GM23338 (cell line): ENCODE data around the gene TTYH1. TPM values are rescaled to one million over a fixed set of nuclear protein-coding genes. Genes with fewer than 3 reads are reported as not detected.

Experiments used
- ATAC-seq: fragments of 200-7000 bp; cut with Tn5 transposase; 3 replicates; pipeline ENCODE4 v1.9.1; 2020
- DNase-seq: peaks from one replicate; pipeline ENCODE4 v3.0.0-alpha.2; 2015; ENCODE audit warnings: low spot score
- H2AFZ ChIP-seq: fragments of 200-600 bp; sonication (generic); 2 replicates; pipeline ENCODE4 v1.8.0; 2016; ENCODE audit warnings: antibody characterized with exemption, mild to moderate bottlenecking, moderate library complexity
- H3F3A ChIP-seq: fragments of 200-600 bp; sonication (generic); replicated peaks from 2 replicates; pipeline ENCODE4 v1.8.0; 2017; ENCODE audit warnings: antibody characterized with exemption, mixed run types, low read depth
- H3K27ac ChIP-seq: fragments of 200-600 bp; sonication (generic); 2 replicates; pipeline ENCODE4 v1.6.1; 2016; ENCODE audit warnings: low read depth
- H3K27me3 ChIP-seq: fragments of 200-600 bp; sonication (generic); 2 replicates; pipeline ENCODE4 v1.8.0; 2016; ENCODE audit warnings: mild to moderate bottlenecking, mixed run types, moderate library complexity; ENCODE audit not compliant: insufficient read depth
- H3K36me3 ChIP-seq: fragments of 200-600 bp; sonication (generic); 2 replicates; pipeline ENCODE4 v1.8.0; 2016; ENCODE audit warnings: mild to moderate bottlenecking; ENCODE audit not compliant: insufficient read depth
- H3K4me1 ChIP-seq: fragments of 200-600 bp; sonication (generic); 2 replicates; pipeline ENCODE4 v1.8.0; 2016; ENCODE audit warnings: mild to moderate bottlenecking, moderate library complexity; ENCODE audit not compliant: insufficient read depth
- H3K4me2 ChIP-seq: fragments of 200-600 bp; sonication (generic); 2 replicates; pipeline ENCODE4 v1.7.1; 2017; ENCODE audit warnings: mixed run types
- H3K4me3 ChIP-seq: fragments of 200-600 bp; sonication (generic); 2 replicates; pipeline ENCODE4 v1.6.1; 2016; ENCODE audit warnings: mixed run types
- H3K79me2 ChIP-seq: fragments of 200-600 bp; sonication (generic); replicated peaks from 2 replicates; pipeline ENCODE4 v1.8.0; 2017; ENCODE audit warnings: mild to moderate bottlenecking; ENCODE audit not compliant: insufficient read depth
- H3K9me2 ChIP-seq: fragments of 200-600 bp; sonication (generic); 2 replicates; pipeline ENCODE4 v1.8.0; 2017; ENCODE audit not compliant: insufficient read depth
- H4K20me1 ChIP-seq: fragments of 200-600 bp; sonication (generic); replicated peaks from 2 replicates; pipeline ENCODE4 v1.8.0; 2017; ENCODE audit warnings: mild to moderate bottlenecking; ENCODE audit not compliant: insufficient read depth
- H3K27ac Mint-ChIP-seq: 2 replicates; pipeline ENCODE4 v1.8.0; 2020; ENCODE audit warnings: inconsistent platforms, mild to moderate bottlenecking, moderate library complexity, mixed read lengths
- H3K27me3 Mint-ChIP-seq: 3 replicates; pipeline ENCODE4 v1.8.0; 2022; ENCODE audit warnings: low read depth, mild to moderate bottlenecking, moderate library complexity, mixed read lengths, inconsistent platforms; ENCODE audit not compliant: insufficient read depth, poor library complexity
- H3K36me3 Mint-ChIP-seq: 3 replicates; pipeline ENCODE4 v1.8.0; 2021; ENCODE audit warnings: low read depth, mild to moderate bottlenecking, inconsistent platforms, moderate library complexity, mixed read lengths
- H3K4me1 Mint-ChIP-seq: 3 replicates; pipeline ENCODE4 v1.8.0; 2020; ENCODE audit warnings: mild to moderate bottlenecking, inconsistent platforms, mixed read lengths
- H3K4me3 Mint-ChIP-seq: 3 replicates; pipeline ENCODE4 v1.8.0; 2021; ENCODE audit warnings: moderate library complexity, mild to moderate bottlenecking, inconsistent platforms, mixed read lengths
- H3K9me3 Mint-ChIP-seq: 3 replicates; pipeline ENCODE4 v1.8.0; 2020; ENCODE audit warnings: moderate library complexity, mild to moderate bottlenecking, inconsistent platforms, mixed read lengths
- CREB1 ChIP-seq: fragments of 250-450 bp; sonication (Bioruptor Pico); IDR thresholded peaks from 2 replicates; pipeline ENCODE4 v1.5.0; 2020; ENCODE audit warnings: low read depth, mild to moderate bottlenecking, moderate library complexity
- NANOG ChIP-seq: IDR thresholded peaks from 2 replicates; pipeline ENCODE4 v1.6.1; 2016; ENCODE audit warnings: antibody characterized with exemption, borderline replicate concordance
- ZNF331 ChIP-seq: fragments of 250-450 bp; sonication (Bioruptor Pico); IDR thresholded peaks from 2 replicates; pipeline ENCODE4 v1.5.0; 2020; ENCODE audit warnings: low read depth, mild to moderate bottlenecking, moderate library complexity
- polyA plus RNA-seq: library from polyadenylated mRNA; unstranded; fragments of >200 nt; fragmentation: Nextera tagmentation; extraction: Ambion mirVana; gene quantifications from 2 replicates; pipeline ENCODE4 v1.2.1, GENCODE V29; 2016
- total RNA-seq: library from RNA; depleted of rRNA; stranded (reverse); fragments of >200 nt; shearing (Covaris generic); gene quantifications from 2 replicates; pipeline ENCODE4 v1.2.3, GENCODE V29; 2014
- TF ChIP-seq, protein P1 (sequence below): IDR thresholded peaks from 2 replicates; pipeline ENCODE4 v1.6.1; 2016; ENCODE audit warnings: antibody characterized with exemption
- TF ChIP-seq, protein P2 (sequence below), 2 experiments: fragments of 200-600 bp in 1 of 2; sonication (generic) in 1 of 2; conservative IDR thresholded peaks; 2 replicates each; pipeline versions ENCODE4 v1.5.1 to v1.6.1; 2016 to 2017; ENCODE audit warnings: antibody characterized with exemption in 2 of 2, low read depth in 2 of 2, mild to moderate bottlenecking in 2 of 2, moderate library complexity in 1 of 2

TTYH1 gene
- total and polyA plus RNA-seq, 2 experiments from 2014 or later: 18.2 to 40.8 TPM

DNA sequence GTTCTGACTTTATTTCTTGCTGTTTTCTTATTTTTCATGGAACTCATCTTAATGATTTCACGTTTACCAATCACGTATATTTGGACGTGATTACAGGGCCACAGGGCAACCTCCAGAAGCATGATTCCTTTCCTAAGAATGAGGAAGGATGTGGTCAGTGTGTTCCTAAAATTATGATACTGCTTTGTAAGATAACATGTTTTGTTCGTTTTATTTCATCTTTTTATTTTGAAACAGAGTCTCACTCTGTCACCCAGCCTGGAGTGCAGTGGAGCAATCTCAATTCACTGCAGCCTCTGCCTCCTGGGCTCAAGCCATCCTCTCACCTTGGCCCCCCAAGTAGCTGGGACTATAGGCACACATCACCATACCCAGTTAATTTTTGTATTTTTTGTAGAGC, 25.7 kb upstream of the TTYH1 start (continued):
- TF ChIP-seq, protein P1, sequence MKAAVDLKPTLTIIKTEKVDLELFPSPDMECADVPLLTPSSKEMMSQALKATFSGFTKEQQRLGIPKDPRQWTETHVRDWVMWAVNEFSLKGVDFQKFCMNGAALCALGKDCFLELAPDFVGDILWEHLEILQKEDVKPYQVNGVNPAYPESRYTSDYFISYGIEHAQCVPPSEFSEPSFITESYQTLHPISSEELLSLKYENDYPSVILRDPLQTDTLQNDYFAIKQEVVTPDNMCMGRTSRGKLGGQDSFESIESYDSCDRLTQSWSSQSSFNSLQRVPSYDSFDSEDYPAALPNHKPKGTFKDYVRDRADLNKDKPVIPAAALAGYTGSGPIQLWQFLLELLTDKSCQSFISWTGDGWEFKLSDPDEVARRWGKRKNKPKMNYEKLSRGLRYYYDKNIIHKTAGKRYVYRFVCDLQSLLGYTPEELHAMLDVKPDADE: no peak
- no peak for TF ChIP-seq ZNF331 (CRISPR knock-in tag)

DNA sequence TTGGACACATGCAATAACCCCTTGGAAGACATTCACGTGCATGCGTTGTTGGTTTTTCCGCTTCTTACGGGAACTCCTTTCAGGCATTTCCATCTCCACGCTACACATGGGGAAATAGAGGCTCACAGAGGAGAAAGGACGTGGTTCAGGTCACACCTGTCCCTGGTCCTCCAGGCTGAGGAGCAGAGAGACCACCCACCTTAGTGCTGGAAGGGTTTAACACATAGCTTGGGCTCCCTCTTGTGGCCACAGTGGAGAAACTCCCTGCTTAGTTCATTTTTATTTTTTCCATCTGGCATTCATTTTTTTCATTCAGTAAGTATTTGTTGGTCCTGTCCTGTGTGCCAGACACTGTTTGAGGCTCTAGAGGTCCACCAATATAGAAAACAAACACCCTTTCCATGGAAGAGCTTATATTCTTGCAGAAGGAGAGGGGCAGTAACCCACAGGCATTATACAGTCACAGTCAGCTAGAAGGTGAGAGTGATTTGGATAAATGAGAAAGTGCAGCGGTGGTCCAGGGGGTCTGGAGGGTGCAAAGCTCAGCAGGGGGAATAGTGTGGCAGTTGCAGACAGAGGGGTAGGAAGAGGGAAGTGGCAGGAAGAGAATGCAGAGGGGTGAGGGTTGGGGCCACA, 24.2 kb upstream of the TTYH1 start:
- Mint-ChIP-seq H3K4me1 (peaks cover 20% of the 10 kb centered on the region), H3K4me3 (no peak overlapping the region; the same call in 2 of the 3 replicates), H3K36me3 (no peaks in the 10 kb centered on the region), H3K27ac (no peak overlapping the region), H3K9me3 (no peaks in the 10 kb centered on the region), H3K27me3 (peaks cover 5% of the 10 kb centered on the region)
- Histone ChIP-seq H2AFZ (no peak overlapping the region), H3K4me2 (peak overlapping the region; percentile 70), H3K79me2 (no peaks in the 10 kb centered on the region), H3K27ac (no peak overlapping the region), H3F3A (0 out of 2 replicates have a peak, but pooled peaks cover 3% of the 10 kb centered on the region), H3K4me3 (peak overlapping the region; percentile 32; the same call in 1 of the 2 replicates), H3K9me2 (no peaks in the 10 kb centered on the region), H4K20me1 (no peaks in the 10 kb centered on the region; the same call in 1 of the 2 replicates), H3K36me3 (no peaks in the 10 kb centered on the region), H3K4me1 (peaks cover 13% of the 10 kb centered on the region), H3K27me3 (peaks cover 23% of the 10 kb centered on the region)
- peak; percentile 94 for DNase-seq
- TF ChIP-seq NANOG: no peak
- TF ChIP-seq, protein P2, sequence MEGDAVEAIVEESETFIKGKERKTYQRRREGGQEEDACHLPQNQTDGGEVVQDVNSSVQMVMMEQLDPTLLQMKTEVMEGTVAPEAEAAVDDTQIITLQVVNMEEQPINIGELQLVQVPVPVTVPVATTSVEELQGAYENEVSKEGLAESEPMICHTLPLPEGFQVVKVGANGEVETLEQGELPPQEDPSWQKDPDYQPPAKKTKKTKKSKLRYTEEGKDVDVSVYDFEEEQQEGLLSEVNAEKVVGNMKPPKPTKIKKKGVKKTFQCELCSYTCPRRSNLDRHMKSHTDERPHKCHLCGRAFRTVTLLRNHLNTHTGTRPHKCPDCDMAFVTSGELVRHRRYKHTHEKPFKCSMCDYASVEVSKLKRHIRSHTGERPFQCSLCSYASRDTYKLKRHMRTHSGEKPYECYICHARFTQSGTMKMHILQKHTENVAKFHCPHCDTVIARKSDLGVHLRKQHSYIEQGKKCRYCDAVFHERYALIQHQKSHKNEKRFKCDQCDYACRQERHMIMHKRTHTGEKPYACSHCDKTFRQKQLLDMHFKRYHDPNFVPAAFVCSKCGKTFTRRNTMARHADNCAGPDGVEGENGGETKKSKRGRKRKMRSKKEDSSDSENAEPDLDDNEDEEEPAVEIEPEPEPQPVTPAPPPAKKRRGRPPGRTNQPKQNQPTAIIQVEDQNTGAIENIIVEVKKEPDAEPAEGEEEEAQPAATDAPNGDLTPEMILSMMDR (conservative IDR thresholded peaks at IDR 0.05; ENCODE audit: low read depth in 2 of 2): peak; percentile 89 to 95
- peak; percentile 79 for ATAC-seq

DNA sequence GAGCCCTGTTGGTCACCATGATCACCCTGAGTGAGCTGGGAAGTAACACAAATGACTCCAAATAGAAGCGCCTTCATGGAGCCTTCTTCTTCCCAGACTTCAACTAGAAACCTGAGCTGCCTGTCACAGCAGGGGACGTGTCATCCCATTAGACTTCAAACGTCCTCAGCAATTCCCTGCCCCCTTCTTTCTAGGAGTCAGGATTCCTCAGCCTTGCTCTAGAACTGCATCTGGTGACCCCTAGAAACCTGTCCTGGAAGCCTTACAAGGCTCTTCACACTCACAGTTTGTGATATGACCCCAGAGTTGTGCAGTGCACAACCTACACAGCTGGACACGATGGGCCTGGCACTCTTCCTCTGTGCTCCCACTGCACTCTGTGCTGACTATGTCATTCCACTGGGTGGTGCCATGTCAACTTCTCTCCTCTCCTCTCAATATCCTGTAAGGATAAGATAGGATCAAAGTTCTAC, 23.6 kb upstream of the TTYH1 start:
- DNase-seq (peak; percentile 71), ATAC-seq (peak; percentile 84)
- Mint-ChIP-seq H3K4me1 (peaks cover 20% of the 10 kb centered on the region), H3K4me3 (peak overlapping the region; percentile 3; the same call in 1 of the 3 replicates), H3K9me3 (no peaks in the 10 kb centered on the region), H3K27ac (no peak overlapping the region), H3K27me3 (peaks cover 8% of the 10 kb centered on the region), H3K36me3 (no peaks in the 10 kb centered on the region)
- Histone ChIP-seq H3K4me1 (peaks cover 13% of the 10 kb centered on the region), H3K79me2 (no peaks in the 10 kb centered on the region), H3K27me3 (peaks cover 23% of the 10 kb centered on the region), H3K4me2 (peak overlapping the region; percentile 70), H3K4me3 (0 out of 2 replicates have a peak overlapping the region, but pooled peaks have one; percentile 32), H3K9me2 (no peaks in the 10 kb centered on the region), H2AFZ (no peak overlapping the region), H3F3A (0 out of 2 replicates have a peak, but pooled peaks cover 3% of the 10 kb centered on the region), H3K36me3 (no peaks in the 10 kb centered on the region), H3K27ac (no peak overlapping the region), H4K20me1 (no peaks in the 10 kb centered on the region; the same call in 1 of the 2 replicates)
- 0 out of 2 replicates have a peak, but pooled peaks have one; percentile 12 for TF ChIP-seq CREB1 (CRISPR knock-in tag)
- no peak for TF ChIP-seq NANOG
- TF ChIP-seq, protein P2 (conservative IDR thresholded peaks at IDR 0.05; ENCODE audit: low read depth in 2 of 2): peak; percentile 38 to 73
